Chondrocyte (in vitro differentiated cells): ENCODE measurements around the gene ARAP1. TPM values are rescaled to one million over a fixed set of nuclear protein-coding genes. Genes with fewer than 3 reads are reported as not detected.

Source experiments
- DNase-seq: peaks from one replicate; pipeline ENCODE4 v3.0.0; 2021; ENCODE audit warnings: mixed read lengths, low spot score
- H3K27ac Mint-ChIP-seq: one replicate; pipeline ENCODE4 v1.8.0; 2021; ENCODE audit warnings: mild to moderate bottlenecking, moderate library complexity, mixed read lengths; ENCODE audit not compliant: unreplicated experiment
- H3K27me3 Mint-ChIP-seq: 2 replicates; pipeline ENCODE4 v1.8.0; 2021; ENCODE audit warnings: low read depth, mixed read lengths
- H3K36me3 Mint-ChIP-seq: 2 replicates; pipeline ENCODE4 v1.8.0; 2021; ENCODE audit warnings: low read depth, mixed read lengths
- H3K4me1 Mint-ChIP-seq: 2 replicates; pipeline ENCODE4 v1.8.0; 2021; ENCODE audit warnings: low read depth, mild to moderate bottlenecking, mixed read lengths
- H3K4me3 Mint-ChIP-seq: one replicate; pipeline ENCODE4 v1.8.0; 2021; ENCODE audit warnings: mild to moderate bottlenecking, moderate library complexity, mixed read lengths; ENCODE audit not compliant: unreplicated experiment
- H3K9me3 Mint-ChIP-seq: 2 replicates; pipeline ENCODE4 v1.8.0; 2021; ENCODE audit warnings: low read depth, mixed read lengths
- CTCF ChIP-seq: fragments of 200-600 bp; sonication (generic); IDR thresholded peaks from 2 replicates; pipeline ENCODE4 v1.5.0; 2021; ENCODE audit warnings: antibody characterized with exemption, mild to moderate bottlenecking, moderate library complexity
- total RNA-seq: library from RNA; stranded (reverse); gene quantifications from 3 replicates; pipeline ENCODE4 v1.2.1, GENCODE V29; 2021

ARAP1 gene
- total RNA-seq, 1 donor from 2014 or later = 45.3 TPM

- no peak for TF ChIP-seq CTCF
- Mint-ChIP-seq H3K9me3 (no peaks in the 10 kb centered on the region), H3K4me1 (peaks cover 21% of the 10 kb centered on the region), H3K27ac (no peak overlapping the region), H3K36me3 (peaks cover 2% of the 10 kb centered on the region), H3K4me3 (no peak overlapping the region), H3K27me3 (no peaks in the 10 kb centered on the region)
- no peak for DNase-seq
These were observed 4.8 kb downstream of the ARAP1 start for GRCh38 chr11:72747289-72747855.

- peaks cover 2% of the 10 kb centered on the region for H3K36me3 Mint-ChIP-seq
- peaks cover 27% of the 10 kb centered on the region for H3K4me1 Mint-ChIP-seq
- no peaks in the 10 kb centered on the region for H3K27me3 Mint-ChIP-seq
- no peak overlapping the region for H3K4me3 Mint-ChIP-seq
- DNase-seq = no peak
- no peaks in the 10 kb centered on the region for H3K9me3 Mint-ChIP-seq
- TF ChIP-seq CTCF = no peak
- no peak overlapping the region for H3K27ac Mint-ChIP-seq
These were observed 5.4 kb downstream of the ARAP1 start for GRCh38 chr11:72746821-72747220.

GRCh38 chr11:72745925-72746550, 6.2 kb downstream of the ARAP1 start:
- Mint-ChIP-seq H3K27me3 (no peaks in the 10 kb centered on the region), H3K4me1 (peaks cover 27% of the 10 kb centered on the region), H3K4me3 (no peak overlapping the region), H3K27ac (no peak overlapping the region), H3K36me3 (peaks cover 2% of the 10 kb centered on the region), H3K9me3 (no peaks in the 10 kb centered on the region)
- TF ChIP-seq CTCF = no peak
- no peak for DNase-seq

GRCh38 chr11:72745511-72745910, 6.7 kb downstream of the ARAP1 start:
- H3K4me3 Mint-ChIP-seq = no peak overlapping the region
- no peak overlapping the region for H3K27ac Mint-ChIP-seq
- DNase-seq = no peak
- H3K9me3 Mint-ChIP-seq = no peaks in the 10 kb centered on the region
- no peaks in the 10 kb centered on the region for H3K27me3 Mint-ChIP-seq
- TF ChIP-seq CTCF = no peak
- H3K36me3 Mint-ChIP-seq = peaks cover 2% of the 10 kb centered on the region
- H3K4me1 Mint-ChIP-seq = peaks cover 26% of the 10 kb centered on the region

GRCh38 chr11:72744474-72744873, 7.7 kb downstream of the ARAP1 start:
- H3K4me1 Mint-ChIP-seq = peaks cover 26% of the 10 kb centered on the region
- H3K9me3 Mint-ChIP-seq = no peaks in the 10 kb centered on the region
- no peak overlapping the region for H3K27ac Mint-ChIP-seq
- no peak overlapping the region for H3K4me3 Mint-ChIP-seq
- H3K36me3 Mint-ChIP-seq = peaks cover 2% of the 10 kb centered on the region
- TF ChIP-seq CTCF = no peak
- H3K27me3 Mint-ChIP-seq = no peaks in the 10 kb centered on the region
- no peak for DNase-seq
